ENCODE results near the gene TAX1BP1.

TAX1BP1 gene

GRCh38 chr7:27704422-27705199 lies 35.4 kb upstream of the TAX1BP1 start:
- Histone ChIP-seq H2BK12ac (ENCODE audit: low read length in 2 of 2) (no peak overlapping the region), H3K27ac (ENCODE audit: low read length, poor library complexity, severe bottlenecking) (no peak overlapping the region), H4K91ac (ENCODE audit: low read length) (no peak overlapping the region), H3K14ac (ENCODE audit: low read length in 2 of 2) (no peak overlapping the region), H3K27me3 (ENCODE audit: control insufficient read depth in 1 of 2, insufficient read depth in 1 of 2, low read length in 2 of 2) (no peaks in the 10 kb centered on the region), H3K18ac (ENCODE audit: low read depth in 1 of 2, low read length in 2 of 2) (no peak overlapping the region), H3K4me2 (ENCODE audit: low read length, poor library complexity, severe bottlenecking) (no peak overlapping the region), H3K36me3 (ENCODE audit: control insufficient read depth in 1 of 2, insufficient read depth in 2 of 2, low read depth in 1 of 2, low read length in 2 of 2) (no peaks in the 10 kb centered on the region), H3K4ac (ENCODE audit: low read depth in 1 of 2, low read length in 2 of 2) (no peak overlapping the region), H4K8ac (ENCODE audit: low read length) (no peak overlapping the region), H2AK5ac (ENCODE audit: low read length, severe bottlenecking) (no peak overlapping the region), H3K79me1 (replicated peaks; ENCODE audit: low read length, poor library complexity, severe bottlenecking) (no peaks in the 10 kb centered on the region), H2BK120ac (ENCODE audit: low read depth, low read length) (no peak overlapping the region), H2BK5ac (ENCODE audit: low read depth, low read length, poor library complexity, severe bottlenecking) (no peak overlapping the region), H3K4me1 (ENCODE audit: control insufficient read depth, insufficient read depth, low read depth, low read length) (no peaks in the 10 kb centered on the region), H3K9me3 (ENCODE audit: control insufficient read depth, low read length) (no peaks in the 10 kb centered on the region), H2AFZ (ENCODE audit: low read depth, low read length) (no peak overlapping the region), H3K23ac (ENCODE audit: low read length in 2 of 2) (no peak overlapping the region), H3K4me3 (ENCODE audit: insufficient read depth in 1 of 2, low read depth in 1 of 2, low read length in 2 of 2) (no peak overlapping the region), H2BK15ac (ENCODE audit: low read depth, poor library complexity, severe bottlenecking) (no peak overlapping the region), H3K9ac (ENCODE audit: low read length) (no peak overlapping the region)
- no peak for DNase-seq
- 76% methylated on average over 2 of the region's 3 CpGs for WGBS

- Histone ChIP-seq H3K23ac (ENCODE audit: low read length in 2 of 2) (no peak overlapping the region), H2BK12ac (ENCODE audit: low read length in 2 of 2) (no peak overlapping the region)
- DNase-seq: no peak
Measured at GRCh38 chr7:27705200-27705594, 34.8 kb upstream of the TAX1BP1 start.

GRCh38 chr7:27708485-27708884 lies 31.5 kb upstream of the TAX1BP1 start:
- H3K14ac ChIP-seq (ENCODE audit: low read length in 2 of 2): no peak overlapping the region
- H2AFZ ChIP-seq (ENCODE audit: low read depth, low read length): no peak overlapping the region
- no peak overlapping the region for H3K4me2 ChIP-seq (ENCODE audit: low read length, poor library complexity, severe bottlenecking)
- H3K9ac ChIP-seq (ENCODE audit: low read length): no peak overlapping the region
- H2BK120ac ChIP-seq (ENCODE audit: low read depth, low read length): no peak overlapping the region
- no peak overlapping the region for H2BK12ac ChIP-seq (ENCODE audit: low read length in 2 of 2)
- no peaks in the 10 kb centered on the region for H3K27me3 ChIP-seq (ENCODE audit: control insufficient read depth in 1 of 2, insufficient read depth in 1 of 2, low read length in 2 of 2)
- no peak overlapping the region for H3K23ac ChIP-seq (ENCODE audit: low read length in 2 of 2)
- no peak overlapping the region for H3K4me3 ChIP-seq (ENCODE audit: insufficient read depth in 1 of 2, low read depth in 1 of 2, low read length in 2 of 2)
- no peaks in the 10 kb centered on the region for H3K9me3 ChIP-seq (ENCODE audit: control insufficient read depth, low read length)
- H4K8ac ChIP-seq (ENCODE audit: low read length): no peak overlapping the region
- H4K91ac ChIP-seq (ENCODE audit: low read length): no peak overlapping the region
- no peak overlapping the region for H2AK5ac ChIP-seq (ENCODE audit: low read length, severe bottlenecking)
- H3K27ac ChIP-seq (ENCODE audit: low read length, poor library complexity, severe bottlenecking): no peak overlapping the region
- H3K79me1 ChIP-seq (replicated peaks; ENCODE audit: low read length, poor library complexity, severe bottlenecking): no peaks in the 10 kb centered on the region
- no peak overlapping the region for H2BK15ac ChIP-seq (ENCODE audit: low read depth, poor library complexity, severe bottlenecking)
- H3K4ac ChIP-seq (ENCODE audit: low read depth in 1 of 2, low read length in 2 of 2): no peak overlapping the region
- no peak overlapping the region for H2BK5ac ChIP-seq (ENCODE audit: low read depth, low read length, poor library complexity, severe bottlenecking)
- peaks cover 2% of the 10 kb centered on the region for H3K4me1 ChIP-seq (ENCODE audit: control insufficient read depth, insufficient read depth, low read depth, low read length)
- no peak overlapping the region for H3K18ac ChIP-seq (ENCODE audit: low read depth in 1 of 2, low read length in 2 of 2)
- no peak for DNase-seq
- 100% methylated on average over 5 of the region's 6 CpGs for WGBS
- H3K36me3 ChIP-seq (ENCODE audit: control insufficient read depth in 1 of 2, insufficient read depth in 2 of 2, low read depth in 1 of 2, low read length in 2 of 2): no peaks in the 10 kb centered on the region

More at GRCh38 chr7:27705200-27705594, 34.8 kb upstream of the TAX1BP1 start:
- Histone ChIP-seq H3K36me3 (ENCODE audit: control insufficient read depth in 1 of 2, insufficient read depth in 2 of 2, low read depth in 1 of 2, low read length in 2 of 2) (no peaks in the 10 kb centered on the region), H3K4ac (ENCODE audit: low read depth in 1 of 2, low read length in 2 of 2) (no peak overlapping the region), H2BK120ac (ENCODE audit: low read depth, low read length) (no peak overlapping the region), H3K27ac (ENCODE audit: low read length, poor library complexity, severe bottlenecking) (no peak overlapping the region), H2BK5ac (ENCODE audit: low read depth, low read length, poor library complexity, severe bottlenecking) (no peak overlapping the region), H2BK15ac (ENCODE audit: low read depth, poor library complexity, severe bottlenecking) (no peak overlapping the region), H3K4me1 (ENCODE audit: control insufficient read depth, insufficient read depth, low read depth, low read length) (peaks cover 2% of the 10 kb centered on the region), H3K4me2 (ENCODE audit: low read length, poor library complexity, severe bottlenecking) (no peak overlapping the region), H2AK5ac (ENCODE audit: low read length, severe bottlenecking) (no peak overlapping the region), H3K79me1 (replicated peaks; ENCODE audit: low read length, poor library complexity, severe bottlenecking) (no peaks in the 10 kb centered on the region), H3K18ac (ENCODE audit: low read depth in 1 of 2, low read length in 2 of 2) (no peak overlapping the region), H4K8ac (ENCODE audit: low read length) (no peak overlapping the region), H3K9ac (ENCODE audit: low read length) (no peak overlapping the region), H4K91ac (ENCODE audit: low read length) (no peak overlapping the region), H3K9me3 (ENCODE audit: control insufficient read depth, low read length) (no peaks in the 10 kb centered on the region), H2AFZ (ENCODE audit: low read depth, low read length) (no peak overlapping the region), H3K14ac (ENCODE audit: low read length in 2 of 2) (no peak overlapping the region), H3K27me3 (ENCODE audit: control insufficient read depth in 1 of 2, insufficient read depth in 1 of 2, low read length in 2 of 2) (no peaks in the 10 kb centered on the region), H3K4me3 (ENCODE audit: insufficient read depth in 1 of 2, low read depth in 1 of 2, low read length in 2 of 2) (no peak overlapping the region)
- 96% methylated on average over 2 of the region's 2 CpGs for WGBS

- Histone ChIP-seq H4K91ac (ENCODE audit: low read length) (no peak overlapping the region), H3K4me1 (ENCODE audit: control insufficient read depth, insufficient read depth, low read depth, low read length) (peaks cover 2% of the 10 kb centered on the region), H3K4ac (ENCODE audit: low read depth in 1 of 2, low read length in 2 of 2) (no peak overlapping the region), H2AFZ (ENCODE audit: low read depth, low read length) (no peak overlapping the region), H3K9ac (ENCODE audit: low read length) (peak overlapping the region; percentile 50), H3K18ac (ENCODE audit: low read depth in 1 of 2, low read length in 2 of 2) (peak overlapping the region in 1 of 2 experiments; percentile 43), H3K79me1 (replicated peaks; ENCODE audit: low read length, poor library complexity, severe bottlenecking) (no peaks in the 10 kb centered on the region), H2BK15ac (ENCODE audit: low read depth, poor library complexity, severe bottlenecking) (no peak overlapping the region), H3K9me3 (ENCODE audit: control insufficient read depth, low read length) (no peaks in the 10 kb centered on the region), H2BK12ac (ENCODE audit: low read length in 2 of 2) (no peak overlapping the region), H2AK5ac (ENCODE audit: low read length, severe bottlenecking) (no peak overlapping the region), H2BK5ac (ENCODE audit: low read depth, low read length, poor library complexity, severe bottlenecking) (no peak overlapping the region), H3K4me3 (ENCODE audit: insufficient read depth in 1 of 2, low read depth in 1 of 2, low read length in 2 of 2) (peak overlapping the region in 1 of 2 experiments; percentile 51), H4K8ac (ENCODE audit: low read length) (no peak overlapping the region), H3K27ac (ENCODE audit: low read length, poor library complexity, severe bottlenecking) (no peak overlapping the region), H2BK120ac (ENCODE audit: low read depth, low read length) (no peak overlapping the region), H3K27me3 (ENCODE audit: control insufficient read depth in 1 of 2, insufficient read depth in 1 of 2, low read length in 2 of 2) (no peaks in the 10 kb centered on the region), H3K4me2 (ENCODE audit: low read length, poor library complexity, severe bottlenecking) (no peak overlapping the region), H3K36me3 (ENCODE audit: control insufficient read depth in 1 of 2, insufficient read depth in 2 of 2, low read depth in 1 of 2, low read length in 2 of 2) (no peaks in the 10 kb centered on the region), H3K23ac (ENCODE audit: low read length in 2 of 2) (no peak overlapping the region), H3K14ac (ENCODE audit: low read length in 2 of 2) (no peak overlapping the region)
- 77% methylated on average over 2 of the region's 2 CpGs for WGBS
- DNase-seq: peak; percentile 54
Measured at GRCh38 chr7:27709137-27710075, 30.6 kb upstream of the TAX1BP1 start.

Measured in mesenchymal stem cell (in vitro differentiated cells and primary cell).